CD4-positive, CD25-positive, alpha-beta regulatory T cell (primary cell): ENCODE data around the gene ZNF514. TPM values are rescaled to one million over a fixed set of nuclear protein-coding genes. Genes with fewer than 3 reads are reported as not detected.

Source experiments
- ATAC-seq, 2 donors: fragments of 150-1000 bp; cut with Tn5 transposase; one replicate each; pipeline ENCODE4 v1.10.0; 2021; ENCODE audit warnings: low read depth in 2 of 2, moderate number of reproducible peaks in 2 of 2, moderate library complexity in 1 of 2
- DNase-seq, 3 donors: peaks; one replicate each; pipeline versions ENCODE4 v3.0.0 to v3.0.0-alpha.2; 2012 to 2022; ENCODE audit warnings: mixed read lengths in 1 of 3
- H3K27ac ChIP-seq: one replicate; pipeline ENCODE4 v1.7.0; 2013; ENCODE audit warnings: mild to moderate bottlenecking, low read length; ENCODE audit not compliant: insufficient read depth, poor library complexity, severe bottlenecking
- H3K27me3 ChIP-seq: one replicate; pipeline ENCODE4 v1.7.0; 2013; ENCODE audit warnings: low read length; ENCODE audit not compliant: control insufficient read depth, insufficient read depth
- H3K36me3 ChIP-seq: one replicate; pipeline ENCODE4 v1.7.0; 2013; ENCODE audit warnings: mild to moderate bottlenecking, low read length, moderate library complexity; ENCODE audit not compliant: control insufficient read depth, insufficient read depth
- H3K4me1 ChIP-seq: 2 replicates; pipeline ENCODE4 v1.7.0; 2013; ENCODE audit warnings: mild to moderate bottlenecking, low read length; ENCODE audit not compliant: insufficient read depth, control insufficient read depth, poor library complexity, severe bottlenecking
- H3K4me3 ChIP-seq: one replicate; pipeline ENCODE4 v1.7.0; 2013; ENCODE audit warnings: low read depth, mild to moderate bottlenecking, low read length, moderate library complexity
- H3K9me3 ChIP-seq, 2 experiments: 1 replicate in 1 of 2; 2 replicates in 1 of 2; pipeline ENCODE4 v1.7.0; 2013; ENCODE audit warnings: low read length in 2 of 2, mild to moderate bottlenecking in 1 of 2, moderate library complexity in 1 of 2; ENCODE audit not compliant: control insufficient read depth in 2 of 2
- H3K27ac Mint-ChIP-seq, 3 donors: one replicate each; pipeline ENCODE4 v1.8.0; 2020 to 2022; ENCODE audit warnings: mild to moderate bottlenecking in 3 of 3, mixed read lengths in 3 of 3, moderate library complexity in 2 of 3
- H3K27me3 Mint-ChIP-seq: one replicate; pipeline ENCODE4 v1.8.0; 2022; ENCODE audit warnings: mild to moderate bottlenecking, mixed read lengths
- H3K36me3 Mint-ChIP-seq: one replicate; pipeline ENCODE4 v1.8.0; 2020; ENCODE audit warnings: mixed read lengths
- H3K4me1 Mint-ChIP-seq, 4 donors: one replicate each; pipeline ENCODE4 v1.8.0; 2020 to 2022; ENCODE audit warnings: mixed read lengths in 4 of 4, mild to moderate bottlenecking in 1 of 4
- H3K4me3 Mint-ChIP-seq, 4 donors: one replicate each; pipeline ENCODE4 v1.8.0; 2020 to 2022; ENCODE audit warnings: mild to moderate bottlenecking in 4 of 4, mixed read lengths in 4 of 4, moderate library complexity in 3 of 4
- H3K9me3 Mint-ChIP-seq, 7 donors: one replicate each; pipeline ENCODE4 v1.8.0; 2020 to 2022; ENCODE audit warnings: mixed read lengths in 7 of 7, mild to moderate bottlenecking in 3 of 7, moderate library complexity in 2 of 7
- polyA plus RNA-seq, 4 donors: library from polyadenylated mRNA; unstranded; fragments of 300-500 nt; fragmentation: Illumina TruSeq; gene quantifications; one replicate each; pipeline ENCODE4 v1.2.3, GENCODE V29; 2021
- total RNA-seq: library from RNA; stranded (reverse); gene quantifications from one replicate; pipeline ENCODE4 v1.2.3, GENCODE V29; 2022

The ZNF514 gene
- total and polyA plus RNA-seq, 5 donors from 2014 or later = 8.9 to 12.9 (median 11.4) TPM

DNA sequence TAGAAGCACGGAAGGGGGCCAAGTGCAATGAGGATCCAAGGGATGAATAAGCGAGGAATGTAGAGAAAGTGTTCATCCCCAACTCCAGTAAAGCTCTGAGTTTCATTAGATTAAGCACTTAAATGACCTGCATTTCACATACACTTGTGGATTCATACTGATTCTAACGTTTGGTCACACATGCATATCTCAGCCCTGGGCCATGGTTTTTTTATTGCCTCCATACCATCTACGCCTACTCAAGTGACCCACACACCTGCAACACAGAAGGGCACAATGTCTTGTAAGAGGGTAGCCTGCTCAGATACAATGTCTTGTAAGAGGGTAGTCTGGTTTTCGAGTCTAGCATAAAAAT is 37.5 kb downstream of the ZNF514 start:
- Histone ChIP-seq H3K9me3 (no peaks in the 10 kb centered on the region), H3K27me3 (no peaks in the 10 kb centered on the region), H3K4me3 (peak overlapping the region; percentile 86), H3K4me1 (peaks cover 31% of the 10 kb centered on the region), H3K27ac (peak overlapping the region; percentile 76), H3K36me3 (peaks cover 8% of the 10 kb centered on the region)
- peaks cover 30 to 49% (median 38%) of the 10 kb centered on the region in 4 donors for H3K4me1 Mint-ChIP-seq
- no peak for ATAC-seq
- peaks cover 0 to 1% (median 0%) of the 10 kb centered on the region in 7 donors for H3K9me3 Mint-ChIP-seq
- no peak for DNase-seq
- H3K27me3 Mint-ChIP-seq = peaks cover under 1% of the 10 kb centered on the region
- H3K4me3 Mint-ChIP-seq = peak overlapping the region; percentile 94 to 100 (median 96)
- H3K36me3 Mint-ChIP-seq = peaks cover 2% of the 10 kb centered on the region
- peak overlapping the region; percentile 33 to 89 (median 82) for H3K27ac Mint-ChIP-seq

DNA sequence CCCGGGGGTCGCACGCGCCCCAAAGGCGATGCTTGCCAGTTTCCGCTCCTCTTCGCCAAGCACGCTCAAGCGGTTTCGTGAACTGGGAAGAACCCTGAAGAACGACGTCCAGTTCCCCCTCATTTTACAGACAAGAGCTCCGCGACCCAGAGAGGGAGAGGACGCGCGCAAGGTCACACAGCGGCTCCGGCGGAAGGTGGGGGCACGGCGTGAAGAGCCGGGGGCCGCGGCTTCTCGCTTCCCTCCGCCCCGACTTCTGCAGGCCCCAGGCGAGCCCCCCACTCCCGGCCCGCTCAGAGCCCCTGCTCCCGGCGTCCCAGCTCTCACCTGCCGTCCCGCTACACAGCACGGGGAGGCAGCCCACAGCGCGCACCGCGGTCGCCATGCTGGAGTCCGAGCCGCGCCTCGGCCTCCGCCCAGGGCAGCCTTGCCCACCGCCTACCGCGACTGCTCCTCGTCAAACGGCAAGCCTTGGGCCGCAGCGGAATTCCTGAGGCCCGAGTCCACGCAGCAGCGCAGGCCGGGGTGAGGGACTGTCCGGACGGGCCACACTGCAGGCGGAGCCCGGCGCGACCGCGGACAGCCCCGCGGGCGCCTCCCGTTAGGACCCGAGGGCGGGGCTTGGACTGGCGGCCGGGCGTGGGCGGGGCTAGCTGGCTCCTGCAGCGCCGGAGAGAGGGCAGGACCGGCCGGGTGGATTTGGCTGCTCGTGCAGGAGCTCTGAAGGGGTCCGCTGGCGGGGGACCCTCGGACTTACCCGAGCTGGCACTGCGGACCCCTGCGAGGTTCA is 38.0 kb downstream of the ZNF514 start, which contains the start of gene MRPS5:
TSS of gene MRPS5 (minus strand) at position 402 of the 790 bp plus-strand sequence. CDS start at position 385, 17 bp downstream.
- Mint-ChIP-seq H3K4me3 (peak within 1 kb of the TSS; percentile 96 to 100 (median 98)), H3K27me3 (no peaks in the 10 kb centered on the region), H3K36me3 (peaks cover 3% of the 10 kb centered on the region), H3K27ac (peak within 1 kb of the TSS; percentile 93 to 96 (median 95)), H3K9me3 (peaks cover 0 to 1% (median 0%) of the 10 kb centered on the region in 7 donors), H3K4me1 (peaks cover 32 to 50% (median 38%) of the 10 kb centered on the region in 4 donors)
- ATAC-seq (peak; percentile 91 to 94), DNase-seq (peak; percentile 75 to 82 (median 78))
- Histone ChIP-seq H3K4me3 (peak within 1 kb of the TSS; percentile 97), H3K9me3 (no peaks in the 10 kb centered on the region), H3K36me3 (peaks cover 8% of the 10 kb centered on the region), H3K4me1 (peaks cover 31% of the 10 kb centered on the region), H3K27ac (peak within 1 kb of the TSS; percentile 76), H3K27me3 (no peaks in the 10 kb centered on the region)

DNA sequence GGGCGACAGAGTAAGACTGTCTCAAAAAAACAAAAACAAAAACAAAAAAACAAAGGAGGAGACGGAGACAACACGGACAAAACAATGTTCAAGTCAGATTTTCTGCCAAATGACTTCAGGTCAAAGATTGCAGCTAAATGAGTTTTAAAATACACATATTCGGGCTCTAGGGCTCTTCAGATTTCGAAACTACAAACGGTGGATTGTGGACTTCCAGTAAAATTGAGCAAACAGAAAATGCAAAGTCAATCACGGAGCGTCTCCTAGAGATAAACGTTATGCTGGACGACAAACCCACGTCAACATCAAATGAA is 38.6 kb downstream of the ZNF514 start:
- Histone ChIP-seq H3K27ac (peak overlapping the region; percentile 76), H3K36me3 (peaks cover 12% of the 10 kb centered on the region), H3K27me3 (no peaks in the 10 kb centered on the region), H3K4me3 (peak overlapping the region; percentile 97), H3K4me1 (peaks cover 31% of the 10 kb centered on the region), H3K9me3 (no peaks in the 10 kb centered on the region)
- Mint-ChIP-seq H3K27ac (peak overlapping the region; percentile 93 to 96 (median 95)), H3K4me1 (peaks cover 32 to 50% (median 38%) of the 10 kb centered on the region in 4 donors), H3K27me3 (no peaks in the 10 kb centered on the region), H3K4me3 (peak overlapping the region; percentile 96 to 100 (median 98)), H3K9me3 (no peaks in the 10 kb centered on the region), H3K36me3 (peaks cover 3% of the 10 kb centered on the region)
- ATAC-seq = no peak
- DNase-seq = peak in 1 of 3 donors; percentile 5

DNA sequence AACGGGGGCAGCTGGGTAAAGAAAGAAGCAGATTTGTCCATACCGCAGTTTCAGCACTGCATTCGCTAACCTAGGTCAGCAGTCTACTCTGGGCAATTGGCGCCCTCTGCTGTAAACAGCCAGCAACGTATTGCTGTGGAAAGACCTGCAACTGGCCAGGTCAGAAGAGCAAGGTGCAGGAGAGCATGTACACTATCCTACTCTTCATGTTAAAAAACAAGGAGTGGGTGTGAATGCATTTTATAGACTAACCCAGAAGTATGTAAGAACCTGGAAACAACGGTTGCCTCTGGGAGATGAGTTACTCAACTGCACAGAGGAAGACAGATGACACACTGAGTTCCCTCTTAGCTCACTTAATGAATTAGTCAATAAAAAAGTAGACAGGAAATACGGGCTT is 44.2 kb downstream of the ZNF514 start:
- Mint-ChIP-seq H3K36me3 (peaks cover 6% of the 10 kb centered on the region), H3K27ac (peak overlapping the region in 1 of 3 donors; percentile 67), H3K4me1 (peaks cover 36 to 45% (median 40%) of the 10 kb centered on the region in 4 donors), H3K4me3 (peak overlapping the region in 2 of 4 donors; percentile 44 to 74), H3K9me3 (no peaks in the 10 kb centered on the region), H3K27me3 (no peaks in the 10 kb centered on the region)
- Histone ChIP-seq H3K9me3 (no peaks in the 10 kb centered on the region), H3K27me3 (no peaks in the 10 kb centered on the region), H3K36me3 (peaks cover 52% of the 10 kb centered on the region), H3K4me3 (peak overlapping the region; percentile 22), H3K27ac (no peak overlapping the region), H3K4me1 (peaks cover 27% of the 10 kb centered on the region)
- ATAC-seq (peak; percentile 96 to 97), DNase-seq (peak; percentile 61 to 85 (median 76))

DNA sequence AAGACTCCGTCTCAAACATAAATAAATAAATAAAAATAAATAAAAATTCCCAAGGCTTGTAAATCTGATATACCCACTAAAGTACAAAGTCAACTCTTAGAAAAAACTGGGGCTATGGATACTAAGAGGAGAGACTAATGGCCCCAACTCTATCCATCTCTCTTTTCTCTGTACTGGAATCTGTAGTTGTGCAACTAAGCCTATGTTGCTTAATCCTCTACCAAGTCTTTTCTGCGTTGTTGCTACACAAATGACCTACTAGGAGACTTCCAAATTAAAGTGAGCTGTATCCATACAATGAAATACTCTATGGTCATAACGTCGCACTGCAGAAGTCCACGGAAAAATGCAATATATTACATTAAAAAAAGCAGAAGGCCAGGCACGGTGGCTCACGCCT is 46.2 kb downstream of the ZNF514 start:
- Histone ChIP-seq H3K27me3 (no peaks in the 10 kb centered on the region), H3K4me1 (peaks cover 10% of the 10 kb centered on the region), H3K9me3 (no peaks in the 10 kb centered on the region), H3K4me3 (no peak overlapping the region), H3K27ac (no peak overlapping the region), H3K36me3 (peaks cover 70% of the 10 kb centered on the region)
- H3K36me3 Mint-ChIP-seq = peaks cover 19% of the 10 kb centered on the region
- H3K4me3 Mint-ChIP-seq = no peak overlapping the region
- DNase-seq (no peak), ATAC-seq (no peak)
- no peaks in the 10 kb centered on the region for H3K27me3 Mint-ChIP-seq
- H3K27ac Mint-ChIP-seq = peak overlapping the region in 1 of 3 donors; percentile 26
- no peaks in the 10 kb centered on the region for H3K9me3 Mint-ChIP-seq
- H3K4me1 Mint-ChIP-seq = peaks cover 20 to 26% (median 25%) of the 10 kb centered on the region in 4 donors

DNA sequence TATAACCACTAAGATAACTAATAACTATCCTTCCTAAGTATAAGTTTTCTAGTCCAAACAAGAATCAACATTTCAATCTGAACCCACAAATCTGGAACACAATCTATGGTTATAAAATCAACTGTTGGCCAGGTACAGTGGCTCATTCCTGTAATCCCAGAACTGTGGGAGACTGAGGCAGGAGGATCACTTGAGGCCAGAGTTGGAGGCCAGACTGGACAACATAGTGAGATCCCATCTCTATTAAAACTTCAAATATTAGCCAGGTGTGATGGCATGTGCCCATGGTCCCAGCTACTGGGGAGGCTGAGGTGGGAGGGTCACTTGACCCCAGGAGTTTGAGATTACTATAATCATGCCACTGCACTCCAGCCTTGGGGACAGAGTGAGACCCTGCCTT is 49.3 kb downstream of the ZNF514 start:
- DNase-seq = no peak
- no peak overlapping the region for H3K27ac ChIP-seq
- H3K4me1 ChIP-seq = peaks cover 6% of the 10 kb centered on the region
- H3K36me3 ChIP-seq = peaks cover 89% of the 10 kb centered on the region
- ATAC-seq = no peak
- no peaks in the 10 kb centered on the region for H3K9me3 ChIP-seq
- H3K27ac Mint-ChIP-seq = no peak overlapping the region
- no peak overlapping the region for H3K4me3 Mint-ChIP-seq
- H3K27me3 ChIP-seq = no peaks in the 10 kb centered on the region
- H3K4me1 Mint-ChIP-seq = peaks cover 8 to 13% (median 11%) of the 10 kb centered on the region in 4 donors
- no peaks in the 10 kb centered on the region for H3K9me3 Mint-ChIP-seq
- peaks cover 43% of the 10 kb centered on the region for H3K36me3 Mint-ChIP-seq
- H3K27me3 Mint-ChIP-seq = no peaks in the 10 kb centered on the region
- no peak overlapping the region for H3K4me3 ChIP-seq

DNA sequence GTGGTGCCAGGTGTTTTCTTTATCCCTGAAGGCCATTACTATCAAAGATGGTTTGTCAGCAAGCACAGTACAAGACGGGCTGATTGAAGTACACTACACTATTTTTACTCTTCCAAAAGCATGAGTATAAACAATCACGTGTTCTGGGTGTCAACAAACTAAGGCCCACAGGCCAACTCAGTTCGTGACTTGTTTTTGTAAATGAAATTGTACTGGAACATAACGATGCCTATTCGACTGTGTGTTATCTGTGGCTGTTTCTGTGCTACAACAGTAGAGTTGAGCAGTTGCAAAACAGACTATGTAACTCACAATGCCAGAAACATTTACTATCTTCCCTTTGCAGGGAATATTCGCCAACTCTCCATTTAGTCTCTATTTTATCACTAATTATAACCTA is 50.4 kb downstream of the ZNF514 start:
- Histone ChIP-seq H3K27me3 (no peaks in the 10 kb centered on the region), H3K4me3 (no peak overlapping the region), H3K36me3 (peaks cover 93% of the 10 kb centered on the region), H3K4me1 (no peaks in the 10 kb centered on the region), H3K9me3 (no peaks in the 10 kb centered on the region), H3K27ac (no peak overlapping the region)
- H3K4me3 Mint-ChIP-seq = no peak overlapping the region
- no peaks in the 10 kb centered on the region for H3K27me3 Mint-ChIP-seq
- H3K27ac Mint-ChIP-seq = no peak overlapping the region
- H3K36me3 Mint-ChIP-seq = peaks cover 50% of the 10 kb centered on the region
- H3K9me3 Mint-ChIP-seq = no peaks in the 10 kb centered on the region
- DNase-seq (no peak), ATAC-seq (no peak)
- peaks cover 0 to 7% (median 3%) of the 10 kb centered on the region in 4 donors for H3K4me1 Mint-ChIP-seq
